GM15510 (cell line): ENCODE data around the gene PDE4A.

Experiments
- POLR2A ChIP-seq: IDR thresholded peaks from 3 replicates; pipeline ENCODE4 v1.6.1; 2011; ENCODE audit warnings: borderline replicate concordance; ENCODE audit not compliant: insufficient read length; ENCODE audit errors: extremely low read depth

PDE4A gene

GRCh38 chr19:10508036-10508435 is 87.7 kb downstream of the PDE4A start:
- TF ChIP-seq POLR2A = no peak

GRCh38 chr19:10508707-10509106 is 88.4 kb downstream of the PDE4A start:
- TF ChIP-seq POLR2A = no peak

GRCh38 chr19:10510301-10510802 is 90.0 kb downstream of the PDE4A start:
- no peak for TF ChIP-seq POLR2A

GRCh38 chr19:10513223-10513622 is 92.9 kb downstream of the PDE4A start:
- no peak for TF ChIP-seq POLR2A

GRCh38 chr19:10514211-10515145 is 94.1 kb downstream of the PDE4A start:
- TF ChIP-seq POLR2A = no peak

GRCh38 chr19:10516064-10516385 is 95.7 kb downstream of the PDE4A start:
- TF ChIP-seq POLR2A = no peak

GRCh38 chr19:10516671-10517286 is 96.4 kb downstream of the PDE4A start:
- TF ChIP-seq POLR2A = no peak

- no peak for TF ChIP-seq POLR2A
Measured at GRCh38 chr19:10517361-10517759, 97.0 kb downstream of the PDE4A start, which contains the start of gene S1PR5. S1PR5 (minus strand) TSS chr19:10517447; CDS start chr19:10515011, 2,436 bp downstream.

- no peak for TF ChIP-seq POLR2A
Measured at GRCh38 chr19:10517760-10518443, 97.6 kb downstream of the PDE4A start.

- TF ChIP-seq POLR2A = no peak
Measured at GRCh38 chr19:10518444-10519361, 98.4 kb downstream of the PDE4A start.
